ENCODE measurements around the gene DPAGT1.
"Not testable (repeated sequence)": the region's sequence is repeated elsewhere in the genome, so short reads cannot be mapped to it uniquely, and the experiment has no call there.

Gene DPAGT1

DNA sequence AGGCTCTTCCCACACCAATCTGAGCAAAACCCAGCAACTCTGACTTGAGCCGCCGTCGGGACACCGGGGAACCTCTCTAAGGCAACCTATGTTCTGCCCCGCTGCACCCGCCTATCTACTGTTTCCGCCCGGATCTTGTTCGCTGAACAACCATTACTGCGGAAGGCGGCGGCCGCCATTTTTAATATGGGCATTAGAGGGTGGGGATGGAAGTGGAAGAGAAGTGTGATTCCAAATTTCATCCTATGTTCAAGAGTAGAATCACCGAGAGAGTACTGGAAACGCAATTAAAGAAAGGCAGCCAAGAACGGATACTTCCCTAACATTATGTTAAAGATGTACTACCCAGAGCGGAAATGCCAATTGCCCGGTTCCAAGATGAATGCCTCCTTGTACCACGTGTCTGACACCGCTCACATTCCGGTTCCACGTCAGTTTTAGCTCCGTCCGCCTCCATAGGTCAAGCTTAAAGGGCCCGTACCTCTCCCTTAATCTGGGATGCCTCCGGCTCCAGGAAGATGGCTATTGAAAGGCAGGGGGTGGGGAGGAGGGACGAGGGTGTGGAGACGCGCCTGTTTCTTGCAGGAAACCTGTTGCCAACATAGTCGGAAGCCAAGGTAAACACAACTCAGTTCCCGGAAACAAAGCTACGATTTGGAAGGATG, at the start of gene DPAGT1:
Gene DPAGT1, minus strand, starts transcription at position 95 of the 665 bp plus-strand sequence. CDS start 198 bp downstream, outside the sequence.
- DNase-seq, result peak; percentile 98

GRCh38 chr11:119149786-119150275, 48.2 kb upstream of the DPAGT1 start:
- DNase-seq, result no peak

- no peak for DNase-seq
Measured at GRCh38 chr11:119149018-119149785, 47.5 kb upstream of the DPAGT1 start, which contains the start of gene ABCG4. TSS of gene ABCG4 (plus strand) at chr11:119149052. CDS start at chr11:119149966, 914 bp downstream.

DNA sequence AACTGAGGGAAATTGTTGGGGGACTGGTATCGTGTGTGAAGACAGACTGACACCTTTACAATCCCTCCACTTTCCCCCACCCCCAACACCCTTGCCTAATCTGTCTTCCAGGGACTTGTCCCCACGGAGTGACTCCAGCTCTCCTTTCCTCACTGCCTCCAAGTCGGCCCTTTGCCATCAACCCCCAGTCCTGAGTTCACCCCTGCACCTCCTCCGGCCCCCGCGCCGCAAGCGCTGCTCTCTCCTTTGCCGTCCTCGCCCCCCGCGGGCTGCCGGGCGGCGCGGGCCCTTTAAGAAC, 47.0 kb upstream of the DPAGT1 start:
- DNase-seq, result no peak

DNA sequence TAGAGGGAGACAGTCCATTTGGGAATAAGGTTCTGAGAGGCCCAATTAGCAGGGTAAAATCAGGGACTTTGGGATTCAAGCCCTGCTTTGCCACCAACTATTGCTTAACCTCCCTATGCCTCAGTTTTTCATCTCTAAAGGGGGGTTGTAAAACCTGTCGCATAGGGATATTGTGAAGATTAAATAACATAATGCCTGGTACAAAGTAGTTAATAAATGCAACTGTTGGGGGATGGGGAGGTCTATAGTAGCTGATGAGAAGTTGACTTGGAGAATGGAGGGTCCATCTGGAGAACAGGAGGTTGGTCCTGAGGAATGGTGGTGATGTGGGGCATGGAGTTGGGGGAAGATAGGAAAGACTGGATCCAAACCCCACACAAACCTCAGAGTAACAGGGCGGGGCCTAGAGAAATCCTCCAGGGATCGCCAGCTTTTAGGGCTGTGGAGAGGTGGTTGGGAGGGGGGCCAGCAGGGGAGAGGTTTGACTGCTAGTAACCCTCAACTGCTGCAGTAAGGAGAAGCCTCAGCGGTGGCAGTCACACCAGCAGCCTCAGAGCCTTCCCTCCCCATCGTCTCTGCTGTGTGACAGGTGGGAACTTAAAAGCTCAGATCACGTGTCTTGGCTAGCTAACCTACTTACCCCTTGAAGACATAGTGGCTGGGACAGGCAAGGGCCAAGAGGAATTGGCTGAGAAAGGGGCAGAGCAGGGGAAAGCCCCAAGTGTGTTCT, 46.1 kb upstream of the DPAGT1 start:
- DNase-seq, result no peak

DNA sequence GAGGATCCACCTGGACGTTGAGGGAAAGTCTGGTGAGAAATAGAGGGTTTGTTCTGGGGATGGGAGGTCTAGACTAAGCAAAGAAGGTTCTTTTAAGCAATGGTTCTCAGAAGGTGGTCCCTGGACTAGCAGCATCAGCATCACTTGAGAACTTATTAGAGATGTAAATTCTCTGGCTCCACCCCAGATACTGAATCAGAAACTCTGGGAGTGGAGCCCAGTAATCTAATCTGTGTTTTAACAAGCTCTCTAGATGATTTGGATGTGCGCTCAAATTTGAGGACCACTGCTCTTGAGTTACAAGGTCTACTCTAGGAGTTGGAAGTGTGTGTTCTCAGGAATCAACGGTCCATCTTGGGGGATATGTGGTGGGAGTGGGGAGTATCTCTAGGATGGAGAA, 43.9 kb upstream of the DPAGT1 start:
- DNase-seq, result no peak

GRCh38 chr11:119144825-119145486, 43.3 kb upstream of the DPAGT1 start:
- DNase-seq, result peak; percentile 64

DNA sequence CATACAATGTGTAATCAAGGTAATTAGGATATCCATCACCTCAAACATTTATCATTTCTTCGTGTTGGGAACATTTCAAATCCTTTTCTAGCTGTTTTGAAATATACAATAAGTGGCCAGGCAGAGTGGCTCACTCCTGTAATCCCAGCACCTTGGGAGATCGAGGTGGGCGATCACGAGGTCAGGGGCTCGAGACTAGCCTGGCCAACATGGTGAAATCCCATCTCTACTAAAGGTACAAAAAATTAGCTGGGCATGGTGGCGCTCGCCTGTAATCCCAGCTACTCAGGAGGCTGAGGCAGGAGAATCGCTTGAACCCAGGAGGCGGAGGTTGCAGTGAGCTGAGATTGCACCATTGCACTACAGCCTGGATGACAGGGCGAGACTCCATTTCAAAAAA, 37.6 kb upstream of the DPAGT1 start:
- DNase-seq, result not testable (repeated sequence)

- DNase-seq, result no peak
Measured at GRCh38 chr11:119134389-119134978, 32.8 kb upstream of the DPAGT1 start.

GRCh38 chr11:119130662-119131061, 29.0 kb upstream of the DPAGT1 start:
- DNase-seq, result no peak

DNA sequence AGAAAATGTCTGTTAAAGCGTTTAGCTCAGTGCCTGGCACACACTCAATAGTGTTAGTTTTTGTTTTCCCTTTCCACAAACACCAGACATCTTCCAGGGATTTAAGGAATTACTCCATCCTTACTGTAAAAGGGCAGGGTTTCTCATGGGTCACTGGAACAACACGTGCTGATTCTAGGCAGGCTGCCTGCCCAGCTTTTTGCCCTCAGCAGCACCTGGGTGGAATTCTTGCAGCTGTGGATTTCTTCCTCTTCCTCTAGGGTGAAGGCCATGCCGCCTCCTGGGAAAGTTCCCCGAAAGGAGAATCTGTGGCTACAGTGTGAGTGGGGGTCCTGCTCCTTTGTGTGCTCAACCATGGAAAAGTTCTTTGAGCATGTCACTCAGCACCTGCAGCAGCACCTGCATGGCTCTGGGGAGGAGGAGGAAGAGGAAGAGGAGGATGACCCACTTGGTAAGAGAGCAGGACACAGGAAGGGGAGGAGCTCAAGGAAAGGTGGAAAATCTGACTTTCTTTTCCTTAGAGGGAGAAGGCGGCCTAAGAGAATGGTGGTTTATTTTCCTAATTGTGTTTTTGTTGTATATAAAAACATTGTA, 25.1 kb upstream of the DPAGT1 start:
- DNase-seq, result no peak

GRCh38 chr11:119125821-119126220, 24.2 kb upstream of the DPAGT1 start:
- no peak for DNase-seq

GRCh38 chr11:119121811-119122124, 20.1 kb upstream of the DPAGT1 start:
- no peak for DNase-seq

DNA sequence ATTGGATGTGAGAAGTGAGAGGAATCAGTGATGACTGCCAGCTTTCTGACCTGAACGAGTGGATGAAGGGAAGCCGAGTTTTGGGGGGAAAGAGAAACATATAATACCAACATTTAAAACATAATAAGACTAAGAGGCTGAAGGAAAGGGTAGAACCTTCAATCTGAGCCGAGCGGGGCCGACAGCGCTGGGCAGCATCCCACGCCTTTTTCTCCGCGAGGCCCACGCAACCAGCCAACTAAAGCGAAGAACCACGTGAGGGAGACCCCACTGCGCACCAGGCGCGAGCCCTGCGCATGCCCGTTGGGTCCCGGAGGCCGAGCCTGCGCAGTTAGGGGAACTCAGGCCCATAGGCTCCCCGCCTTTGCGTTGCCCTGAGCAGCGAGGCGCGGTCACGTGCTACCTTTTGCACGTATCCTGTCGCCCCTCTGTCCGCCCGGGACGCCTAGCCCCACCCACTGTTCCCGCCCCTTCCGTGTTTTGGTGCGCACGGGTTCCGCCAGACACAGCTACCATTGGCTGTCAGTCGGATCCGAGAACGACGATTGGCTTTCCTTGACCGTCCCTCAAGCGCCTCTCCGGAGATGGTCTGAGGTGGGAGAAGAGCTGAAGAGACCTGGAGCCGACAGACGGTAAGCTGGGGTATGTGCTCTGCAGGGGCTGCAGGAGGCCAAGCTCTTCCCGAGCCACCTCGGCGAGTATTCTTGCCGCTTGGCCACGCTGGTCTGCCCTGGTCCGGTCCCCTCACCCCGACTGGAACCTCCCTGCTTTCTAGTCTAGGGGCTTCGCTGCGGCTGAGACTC, 19.6 kb upstream of the DPAGT1 start, which contains the start of gene HINFP:
Gene HINFP, plus strand, starts transcription at position 573 of the 803 bp plus-strand sequence. CDS start 5,365 bp downstream, outside the sequence.
- DNase-seq, result peak; percentile 99

- DNase-seq, result peak; percentile 54
Measured at GRCh38 chr11:119120639-119121007, 19.0 kb upstream of the DPAGT1 start.

DNA sequence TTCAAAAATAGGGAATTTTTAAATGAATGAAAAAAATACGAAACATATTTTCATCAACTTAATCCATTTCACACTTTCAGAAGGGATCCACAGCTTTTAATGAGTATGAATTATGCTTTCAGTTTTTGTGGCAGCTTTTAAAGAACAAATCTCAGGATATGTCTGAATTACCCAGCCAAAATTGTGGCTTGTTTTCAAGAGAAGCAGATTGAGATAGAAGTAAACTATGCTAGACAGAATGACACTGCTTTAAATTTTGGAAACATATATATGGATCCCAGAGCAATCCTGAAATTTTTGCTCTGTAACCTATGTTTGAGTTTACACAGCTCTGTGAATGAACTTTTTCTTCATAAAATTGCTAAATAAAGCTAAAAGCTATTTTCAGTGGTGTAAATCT, 17.3 kb upstream of the DPAGT1 start:
- DNase-seq, result no peak

DNA sequence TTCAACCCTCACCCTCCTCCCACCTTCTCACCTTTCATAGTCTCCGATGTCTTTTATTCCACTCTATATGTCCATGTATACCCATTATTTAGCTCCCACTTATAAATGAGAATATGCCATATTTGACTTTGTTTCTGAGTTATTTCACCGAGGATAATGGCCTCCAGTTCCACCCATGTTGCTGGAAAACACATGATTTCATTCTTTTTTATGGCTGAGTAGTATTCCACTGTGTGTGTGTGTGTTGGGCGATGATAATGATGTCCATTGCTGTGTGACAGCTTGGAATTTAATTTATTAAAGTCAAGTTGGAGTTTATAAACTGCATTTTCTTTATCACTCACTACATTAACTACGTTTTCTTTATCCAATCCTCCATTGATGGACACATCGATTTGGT, 16.6 kb upstream of the DPAGT1 start:
- DNase-seq, result no peak

- DNase-seq, result no peak
Measured at GRCh38 chr11:119117004-119117706, 15.5 kb upstream of the DPAGT1 start.

- no peak for DNase-seq
Measured at GRCh38 chr11:119116601-119117000, 14.9 kb upstream of the DPAGT1 start.

DNA sequence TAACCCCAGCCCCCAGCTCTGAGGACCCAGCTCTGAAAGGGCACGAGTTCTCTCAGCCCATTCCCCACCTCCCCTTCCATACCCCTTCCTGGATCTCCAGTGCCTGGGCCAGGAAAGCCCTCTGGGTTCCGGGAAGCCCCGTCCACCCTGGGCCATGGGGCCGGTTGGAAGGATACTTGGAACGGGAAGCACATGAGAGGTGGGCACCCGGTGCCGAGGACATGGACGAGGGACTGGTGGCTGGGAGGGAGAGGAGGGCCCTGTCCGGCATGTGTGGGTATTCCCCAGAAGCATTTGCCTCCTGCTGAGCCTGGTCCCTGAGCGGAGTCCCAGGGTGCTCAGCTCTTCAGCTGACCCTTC, 14.6 kb upstream of the DPAGT1 start:
- no peak for DNase-seq

All from fibroblast of skin of right biceps (primary cell).